Mesenchymal stem cell (in vitro differentiated cells and primary cell): ENCODE data around the gene DPM2.

Experiments
- DNase-seq: peaks from one replicate; pipeline ENCODE4 v3.0.0-alpha.2; 2013
- H2AFZ ChIP-seq: one replicate; pipeline ENCODE4 v1.6.1; 2013; ENCODE audit warnings: low read depth, mild to moderate bottlenecking, control low read depth, inconsistent platforms, low read length, moderate library complexity
- H2AK5ac ChIP-seq: 2 replicates; pipeline ENCODE4 v1.6.1; 2013; ENCODE audit warnings: low read length, moderate library complexity, mild to moderate bottlenecking, inconsistent platforms; ENCODE audit not compliant: severe bottlenecking
- H2BK120ac ChIP-seq: one replicate; pipeline ENCODE4 v1.6.1; 2013; ENCODE audit warnings: low read depth, mild to moderate bottlenecking, inconsistent platforms, low read length, moderate library complexity
- H2BK12ac ChIP-seq, 2 experiments: one replicate each; pipeline ENCODE4 v1.6.1; 2013; ENCODE audit warnings: inconsistent platforms in 2 of 2, low read length in 2 of 2, mild to moderate bottlenecking in 2 of 2, moderate library complexity in 2 of 2, control low read depth in 1 of 2
- H2BK15ac ChIP-seq: one replicate; pipeline ENCODE4 v1.6.1; 2013; ENCODE audit warnings: mild to moderate bottlenecking, low read depth, inconsistent platforms; ENCODE audit not compliant: poor library complexity, severe bottlenecking
- H2BK5ac ChIP-seq: 2 replicates; pipeline ENCODE4 v1.6.1; 2013; ENCODE audit warnings: low read depth, mild to moderate bottlenecking, low read length, control low read depth, inconsistent platforms; ENCODE audit not compliant: poor library complexity, severe bottlenecking
- H3K14ac ChIP-seq, 2 experiments: one replicate each; pipeline ENCODE4 v1.6.1; 2013; ENCODE audit warnings: inconsistent platforms in 2 of 2, low read length in 2 of 2, control low read depth in 1 of 2, mild to moderate bottlenecking in 1 of 2, moderate library complexity in 1 of 2
- H3K18ac ChIP-seq, 2 experiments: one replicate each; pipeline ENCODE4 v1.6.1; 2013; ENCODE audit warnings: inconsistent platforms in 2 of 2, low read length in 2 of 2, control low read depth in 1 of 2, low read depth in 1 of 2, mild to moderate bottlenecking in 1 of 2
- H3K23ac ChIP-seq, 2 experiments: one replicate each; pipeline ENCODE4 v1.6.1; 2013; ENCODE audit warnings: inconsistent platforms in 2 of 2, low read length in 2 of 2, mild to moderate bottlenecking in 2 of 2, moderate library complexity in 2 of 2, control low read depth in 1 of 2
- H3K27ac ChIP-seq: 2 replicates; pipeline ENCODE4 v1.5.1; 2013; ENCODE audit warnings: mild to moderate bottlenecking, moderate library complexity, low read length, control low read depth, inconsistent platforms; ENCODE audit not compliant: poor library complexity, severe bottlenecking
- H3K27me3 ChIP-seq, 2 experiments: 2 replicates each; pipeline versions ENCODE4 v1.6.1 to v1.7.0; 2013; ENCODE audit warnings: low read length in 2 of 2, mild to moderate bottlenecking in 2 of 2, moderate library complexity in 2 of 2, control low read depth in 1 of 2, inconsistent platforms in 1 of 2; ENCODE audit not compliant: control insufficient read depth in 1 of 2, insufficient read depth in 1 of 2
- H3K36me3 ChIP-seq, 2 experiments: 2 replicates each; pipeline versions ENCODE4 v1.6.1 to v1.7.0; 2013; ENCODE audit warnings: low read length in 2 of 2, control low read depth in 1 of 2, inconsistent platforms in 1 of 2, low read depth in 1 of 2, mild to moderate bottlenecking in 1 of 2; ENCODE audit not compliant: insufficient read depth in 2 of 2, control insufficient read depth in 1 of 2
- H3K4ac ChIP-seq, 2 experiments: one replicate each; pipeline ENCODE4 v1.6.1; 2013; ENCODE audit warnings: inconsistent platforms in 2 of 2, low read length in 2 of 2, mild to moderate bottlenecking in 2 of 2, moderate library complexity in 2 of 2, control low read depth in 1 of 2, low read depth in 1 of 2
- H3K4me1 ChIP-seq: 2 replicates; pipeline ENCODE4 v1.6.1; 2013; ENCODE audit warnings: low read depth, low read length, control low read depth; ENCODE audit not compliant: control insufficient read depth, insufficient read depth
- H3K4me2 ChIP-seq: 2 replicates; pipeline ENCODE4 v1.6.1; 2013; ENCODE audit warnings: low read length, mild to moderate bottlenecking, inconsistent platforms; ENCODE audit not compliant: poor library complexity, severe bottlenecking
- H3K4me3 ChIP-seq, 2 experiments: 2 replicates each; pipeline versions ENCODE4 v1.5.1 to v1.7.0; 2013; ENCODE audit warnings: low read length in 2 of 2, mild to moderate bottlenecking in 2 of 2, control low read depth in 1 of 2, low read depth in 1 of 2; ENCODE audit not compliant: insufficient read depth in 1 of 2
- H3K79me1 ChIP-seq: replicated peaks from 2 replicates; pipeline ENCODE4 v1.6.1; 2013; ENCODE audit warnings: mild to moderate bottlenecking, control low read depth, low read length, inconsistent platforms; ENCODE audit not compliant: poor library complexity, severe bottlenecking
- H3K9ac ChIP-seq: 2 replicates; pipeline ENCODE4 v1.7.0; 2013; ENCODE audit warnings: mild to moderate bottlenecking, low read length, moderate library complexity
- H3K9me3 ChIP-seq: 2 replicates; pipeline ENCODE4 v1.7.0; 2013; ENCODE audit warnings: mild to moderate bottlenecking, low read length; ENCODE audit not compliant: control insufficient read depth
- H4K8ac ChIP-seq: one replicate; pipeline ENCODE4 v1.6.1; 2013; ENCODE audit warnings: inconsistent platforms, mild to moderate bottlenecking, low read length, moderate library complexity
- H4K91ac ChIP-seq: one replicate; pipeline ENCODE4 v1.6.1; 2013; ENCODE audit warnings: mild to moderate bottlenecking, low read length, inconsistent platforms
- WGBS: methylation state at CpG from one replicate; pipeline ENCODE4 v1.1.7; 2013; ENCODE audit warnings: mixed read lengths; 5-methylcytosine and 5-hydroxymethylcytosine counted together

DPM2 gene

DNA sequence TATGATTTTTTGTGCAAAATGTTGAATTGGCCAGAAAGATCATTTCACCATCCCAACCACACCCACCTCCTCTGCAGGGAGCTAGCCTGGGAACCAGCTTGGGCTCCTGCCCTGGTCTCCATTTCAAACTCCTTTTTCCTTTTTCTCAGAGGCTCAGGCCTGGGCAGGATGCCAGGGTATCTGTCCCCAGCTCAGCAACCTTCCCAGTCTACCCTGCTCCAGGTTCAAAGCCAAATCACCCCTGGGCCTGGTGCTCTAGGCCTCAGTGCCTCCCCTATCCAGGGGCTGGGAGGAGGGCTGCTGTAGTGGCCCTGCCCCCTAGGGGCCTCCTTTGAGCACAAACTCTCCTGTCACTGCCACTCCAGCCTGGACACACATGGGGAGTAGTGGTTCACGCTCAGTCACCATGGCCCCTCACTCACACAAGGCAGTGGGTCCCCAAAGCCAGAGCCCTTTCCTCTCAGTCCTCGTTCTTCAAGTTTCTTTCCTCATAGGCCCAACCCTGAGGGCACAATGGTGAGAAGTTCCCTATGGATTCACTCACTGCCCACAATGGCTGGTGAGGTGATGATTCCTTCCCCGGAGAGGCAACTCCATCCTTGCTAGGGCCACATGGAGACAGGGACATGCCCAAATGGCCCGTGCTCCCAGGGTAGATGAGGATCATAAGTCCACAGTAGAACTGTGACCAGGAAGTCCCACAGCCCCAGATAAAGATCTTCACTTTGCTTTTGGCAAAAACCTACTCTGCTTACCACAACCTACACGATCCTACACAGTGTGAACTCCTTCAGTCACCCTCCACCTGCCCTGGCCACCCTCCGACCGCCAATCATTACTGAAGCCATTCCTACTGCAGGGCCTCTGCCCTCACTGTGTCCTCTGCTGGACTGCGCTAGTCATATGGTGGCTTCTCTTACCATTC lies 19.2 kb downstream of the DPM2 start:
- Histone ChIP-seq H3K4me2 (no peak overlapping the region), H3K4me3 (no peak overlapping the region), H3K27ac (peak overlapping the region; percentile 70), H2BK12ac (peak overlapping the region; percentile 33 to 99), H4K91ac (peak overlapping the region; percentile 67), H2BK15ac (peak overlapping the region; percentile 71), H3K27me3 (no peaks in the 10 kb centered on the region), H2BK5ac (no peak overlapping the region), H3K79me1 (peaks cover 22% of the 10 kb centered on the region), H3K14ac (peak overlapping the region in 1 of 2 experiments; percentile 80), H3K18ac (peak overlapping the region; percentile 46 to 98), H3K23ac (peak overlapping the region in 1 of 2 experiments; percentile 46), H3K9ac (peak overlapping the region; percentile 39), H3K4me1 (peaks cover 42% of the 10 kb centered on the region), H3K9me3 (no peaks in the 10 kb centered on the region), H3K4ac (peak overlapping the region; percentile 83 to 87), H2BK120ac (no peak overlapping the region), H2AFZ (no peak overlapping the region), H4K8ac (peak overlapping the region; percentile 54), H3K36me3 (peaks cover 14 to 15% of the 10 kb centered on the region in 2 experiments), H2AK5ac (peak overlapping the region; percentile 67)
- WGBS, result 85% methylated on average over 8 of the region's 8 CpGs
- DNase-seq, result peak; percentile 43

DNA sequence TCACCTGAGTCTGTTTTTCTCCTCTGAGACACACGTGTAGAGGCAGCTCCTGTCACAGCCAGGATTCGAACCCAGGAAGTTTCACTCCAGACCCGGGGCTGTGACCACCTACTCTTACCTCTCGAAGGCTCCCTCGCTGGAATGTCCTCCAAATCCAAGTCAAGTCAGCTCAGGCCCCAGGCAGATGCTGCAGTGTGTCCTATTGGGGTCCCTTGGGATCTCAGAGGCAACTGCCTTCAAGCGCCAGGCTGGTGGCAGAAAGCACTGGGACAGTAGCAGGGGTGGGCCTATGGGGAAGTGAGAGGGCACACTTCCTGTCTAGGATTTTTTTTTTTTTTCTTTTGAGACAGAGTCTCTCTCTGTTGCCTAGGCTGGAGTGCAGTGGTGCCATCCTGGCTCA lies 20.1 kb downstream of the DPM2 start:
- peak overlapping the region in 1 of 2 experiments; percentile 66 for H3K4me3 ChIP-seq
- H3K9ac ChIP-seq, result peak overlapping the region; percentile 73
- H2BK120ac ChIP-seq, result no peak overlapping the region
- H3K4ac ChIP-seq, result peak overlapping the region in 1 of 2 experiments; percentile 40
- H3K23ac ChIP-seq, result no peak overlapping the region
- H3K18ac ChIP-seq, result peak overlapping the region in 1 of 2 experiments; percentile 46
- H4K91ac ChIP-seq, result peak overlapping the region; percentile 52
- H2BK15ac ChIP-seq, result no peak overlapping the region
- peaks cover 42% of the 10 kb centered on the region for H3K4me1 ChIP-seq
- H3K79me1 ChIP-seq, result peaks cover 24% of the 10 kb centered on the region
- peak overlapping the region; percentile 56 for H4K8ac ChIP-seq
- peak overlapping the region; percentile 47 for H2AK5ac ChIP-seq
- H3K4me2 ChIP-seq, result no peak overlapping the region
- H2BK5ac ChIP-seq, result no peak overlapping the region
- H2BK12ac ChIP-seq, result peak overlapping the region; percentile 23 to 94
- no peaks in the 10 kb centered on the region for H3K9me3 ChIP-seq
- peaks cover 19 to 20% of the 10 kb centered on the region in 2 experiments for H3K36me3 ChIP-seq
- no peak for DNase-seq
- H3K14ac ChIP-seq, result no peak overlapping the region
- no peaks in the 10 kb centered on the region for H3K27me3 ChIP-seq
- WGBS, result 82% methylated on average over 6 of the region's 6 CpGs
- no peak overlapping the region for H3K27ac ChIP-seq
- H2AFZ ChIP-seq, result no peak overlapping the region

DNA sequence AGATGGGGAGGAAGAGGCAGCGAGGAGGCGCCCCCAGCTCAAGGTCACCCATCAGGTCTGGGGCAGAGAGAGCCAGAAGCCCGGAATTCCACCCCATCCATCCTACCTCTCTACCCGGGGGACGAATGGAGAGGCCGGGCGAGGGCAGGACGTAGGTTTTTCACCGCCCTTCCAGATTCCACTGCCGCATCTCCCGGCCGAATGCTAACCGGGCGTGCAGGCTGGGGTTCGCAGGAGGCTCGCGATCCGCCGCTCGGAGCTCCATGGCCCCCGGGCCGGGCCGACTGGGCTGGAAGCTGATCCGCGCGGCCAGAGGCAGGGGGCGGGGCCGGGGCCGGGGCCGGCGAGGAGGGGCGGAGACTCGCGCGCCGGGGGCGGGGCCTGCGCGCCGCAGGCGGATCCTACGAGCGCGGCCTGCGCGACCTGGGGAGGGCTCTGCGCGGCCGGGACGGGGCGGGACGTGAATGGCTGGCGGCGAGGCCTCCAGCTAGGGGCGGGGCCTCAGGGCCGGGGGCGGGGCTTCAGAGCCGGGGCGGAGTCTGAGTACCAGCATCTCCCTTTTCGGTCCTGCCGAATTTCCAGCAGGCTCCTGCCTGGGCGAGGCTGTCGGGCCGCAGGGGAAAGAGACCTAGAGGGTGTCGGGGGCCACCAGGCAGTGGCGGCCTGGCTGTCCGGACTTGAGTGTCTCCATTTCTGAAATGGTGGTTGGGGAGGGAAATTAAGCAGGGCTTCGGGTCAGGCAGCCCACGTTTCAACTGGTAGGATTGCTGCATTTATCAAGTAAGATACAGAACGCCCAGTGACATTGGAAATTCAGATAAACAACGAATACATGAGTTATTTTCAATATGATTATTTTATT lies 20.7 kb downstream of the DPM2 start, which contains the start of gene ST6GALNAC4:
Gene ST6GALNAC4 (minus strand): TSS at position 322 of the 862 bp plus-strand sequence. CDS start 622 bp downstream, outside the sequence.
- Histone ChIP-seq H3K18ac (peak within 1 kb of the TSS; percentile 46 to 81), H3K36me3 (peaks cover 26 to 27% of the 10 kb centered on the region in 2 experiments), H2BK120ac (peak within 1 kb of the TSS; percentile 54), H2BK5ac (no peak within 1 kb of the TSS), H3K4ac (peak within 1 kb of the TSS; percentile 5 to 78), H2AFZ (peak within 1 kb of the TSS; percentile 86), H3K14ac (peak within 1 kb of the TSS in 1 of 2 experiments; percentile 94), H2AK5ac (peak within 1 kb of the TSS; percentile 47), H3K9ac (peak within 1 kb of the TSS; percentile 95), H3K23ac (peak within 1 kb of the TSS in 1 of 2 experiments; percentile 70), H3K27ac (no peak within 1 kb of the TSS), H3K27me3 (no peaks in the 10 kb centered on the region), H2BK12ac (peak within 1 kb of the TSS; percentile 75 to 94), H3K9me3 (no peaks in the 10 kb centered on the region), H4K8ac (peak within 1 kb of the TSS; percentile 94), H3K4me2 (peak within 1 kb of the TSS; percentile 81), H2BK15ac (peak within 1 kb of the TSS; percentile 29), H3K79me1 (peaks cover 24% of the 10 kb centered on the region), H4K91ac (peak within 1 kb of the TSS; percentile 55), H3K4me3 (peak within 1 kb of the TSS; percentile 65 to 94), H3K4me1 (peaks cover 42% of the 10 kb centered on the region)
- DNase-seq, result peak; percentile 88
- WGBS, result 3% methylated on average over 61 of the region's 71 CpGs
